ENCODE results near the gene SND1.

SND1 gene

GRCh38 chr7:127840226-127840951 is 188.4 kb downstream of the SND1 start:
- no peak for DNase-seq

DNA sequence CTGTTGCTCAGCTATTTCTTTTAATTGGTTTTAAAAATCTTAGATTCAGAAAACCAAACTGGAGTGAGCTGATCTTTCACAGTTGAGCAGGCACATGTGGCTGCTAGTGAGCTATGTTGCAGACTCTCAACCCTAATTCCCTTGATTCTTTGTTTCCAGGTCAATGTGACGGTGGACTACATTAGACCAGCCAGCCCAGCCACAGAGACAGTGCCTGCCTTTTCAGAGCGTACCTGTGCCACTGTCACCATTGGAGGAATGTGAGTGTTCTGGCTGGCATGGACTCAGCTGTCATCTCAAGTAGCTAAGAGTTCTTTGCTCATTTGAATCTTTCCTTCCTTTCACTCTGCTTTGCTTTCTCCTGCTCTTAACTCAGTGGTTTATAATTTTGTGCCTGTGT is 192.2 kb downstream of the SND1 start:
- no peak for DNase-seq

- DNase-seq = no peak
Measured at GRCh38 chr7:127844707-127845331, 192.8 kb downstream of the SND1 start.

- no peak for DNase-seq
Measured at GRCh38 chr7:127845522-127846214, 193.7 kb downstream of the SND1 start.

DNA sequence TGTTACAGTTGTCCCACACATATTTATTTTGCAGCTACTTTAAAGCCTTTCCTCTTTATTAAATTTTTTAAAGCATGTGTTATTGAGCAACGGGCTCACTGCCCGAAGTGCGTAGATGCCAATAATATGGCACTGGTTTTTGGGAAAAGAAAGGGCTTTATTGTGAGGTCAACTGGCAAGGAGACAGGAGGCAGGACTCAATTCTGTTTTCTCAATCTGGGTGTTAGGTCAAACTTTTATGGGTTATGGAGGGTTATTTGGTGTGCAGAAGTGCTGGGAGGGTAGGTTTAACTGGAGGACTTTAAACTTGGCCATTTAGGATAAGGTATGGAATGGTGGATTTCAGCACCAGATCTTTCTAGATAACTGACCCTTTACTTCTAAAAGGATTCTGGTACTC is 195.6 kb downstream of the SND1 start:
- DNase-seq = no peak

- DNase-seq = no peak
Measured at GRCh38 chr7:127848241-127848640, 196.2 kb downstream of the SND1 start.

- DNase-seq = no peak
Measured at GRCh38 chr7:127850195-127850594, 198.2 kb downstream of the SND1 start.

- no peak for DNase-seq
Measured at GRCh38 chr7:127854383-127854782, 202.4 kb downstream of the SND1 start.

DNA sequence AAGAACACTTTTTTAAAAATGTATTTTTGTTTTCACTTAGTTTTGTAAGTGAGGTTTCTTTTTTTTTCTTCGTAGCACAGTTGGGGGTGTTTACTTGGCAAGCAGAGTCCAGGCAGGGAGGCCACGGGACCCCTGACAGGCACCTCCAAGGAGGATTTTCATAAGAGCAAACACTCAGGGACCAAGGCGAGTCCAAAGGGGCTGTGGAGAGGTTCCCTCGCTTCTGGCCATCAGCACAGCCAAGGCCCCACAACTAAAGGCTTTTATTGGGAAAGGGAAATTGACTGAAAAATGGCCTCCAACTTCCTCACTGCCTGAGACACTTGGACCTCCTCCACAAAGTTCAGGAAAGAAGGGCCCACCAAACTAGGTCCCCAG is 205.5 kb downstream of the SND1 start:
- no peak for DNase-seq

- no peak for DNase-seq
Measured at GRCh38 chr7:127858091-127858914, 206.3 kb downstream of the SND1 start.

DNA sequence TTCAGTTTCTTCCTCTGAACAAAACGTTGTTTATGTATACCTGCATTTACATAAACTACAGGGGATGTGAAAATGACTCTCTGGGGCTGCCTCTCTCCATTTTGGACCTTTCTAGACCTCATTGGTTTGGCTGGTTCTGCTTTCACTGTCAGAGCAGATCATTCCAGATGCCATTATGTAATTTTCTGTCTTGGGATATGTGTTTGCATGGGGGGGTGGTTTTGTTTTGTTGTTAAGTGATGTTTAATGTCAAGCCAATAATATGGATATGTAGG is 206.9 kb downstream of the SND1 start:
- DNase-seq = no peak

DNA sequence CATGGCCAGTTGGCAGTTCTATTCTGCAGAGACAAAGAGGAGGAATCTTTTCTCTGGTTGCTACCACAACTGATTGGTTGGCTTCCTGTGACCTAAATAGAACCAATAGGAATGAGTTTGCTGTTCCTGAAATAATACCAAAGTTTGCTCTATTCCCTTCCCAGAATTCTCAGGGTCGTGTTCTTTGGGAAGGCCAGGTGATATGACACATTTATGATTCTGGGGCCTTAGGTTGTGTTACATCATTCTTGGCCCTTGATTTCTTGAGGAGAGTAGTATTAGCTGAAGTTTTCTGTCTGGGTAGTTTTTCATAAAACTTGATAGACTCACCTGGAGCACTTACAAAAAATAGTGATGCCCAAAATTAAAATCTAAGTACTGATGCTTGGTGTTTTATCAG is 207.3 kb downstream of the SND1 start:
- DNase-seq = no peak

DNA sequence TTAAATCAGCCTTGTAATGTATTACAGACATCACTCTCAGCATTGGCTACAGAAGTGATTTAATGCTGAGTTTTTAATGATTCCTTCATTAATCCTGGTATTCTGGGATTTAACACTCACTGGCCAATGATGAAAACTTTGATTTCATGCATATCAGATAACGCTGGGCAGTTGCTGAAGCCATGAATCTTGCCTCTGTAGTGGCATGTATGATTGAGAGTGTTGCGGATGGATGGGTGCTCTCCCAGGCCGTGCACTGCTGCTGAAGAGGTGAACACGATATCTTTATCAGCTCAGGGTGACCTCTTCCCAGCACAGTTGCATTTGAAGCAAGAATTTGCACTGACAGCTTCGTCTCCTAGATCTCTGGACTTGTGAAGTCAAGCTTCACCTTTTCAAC is 210.5 kb downstream of the SND1 start:
- no peak for DNase-seq

DNA sequence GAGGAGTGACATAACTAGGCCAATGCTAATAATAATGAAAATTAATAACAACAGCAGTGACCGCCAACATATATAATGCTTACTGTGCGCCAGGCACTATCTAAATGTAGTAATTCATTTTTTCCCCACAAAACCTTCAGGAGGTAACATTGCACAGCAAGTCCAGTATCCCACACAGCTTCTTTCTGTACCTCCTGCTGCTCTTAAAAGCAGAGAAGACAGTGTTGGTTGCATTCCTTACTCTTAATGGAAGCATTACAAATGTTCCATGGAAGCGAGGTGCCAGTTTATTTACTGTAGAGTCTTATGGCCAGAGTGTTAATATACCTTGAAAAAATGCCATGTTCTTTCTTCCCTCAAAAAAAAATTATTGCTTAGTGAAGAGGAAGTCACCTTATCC is 211.1 kb downstream of the SND1 start:
- no peak for DNase-seq

- peak; percentile 49 for DNase-seq
Measured at GRCh38 chr7:127865466-127865865, 213.5 kb downstream of the SND1 start.

DNA sequence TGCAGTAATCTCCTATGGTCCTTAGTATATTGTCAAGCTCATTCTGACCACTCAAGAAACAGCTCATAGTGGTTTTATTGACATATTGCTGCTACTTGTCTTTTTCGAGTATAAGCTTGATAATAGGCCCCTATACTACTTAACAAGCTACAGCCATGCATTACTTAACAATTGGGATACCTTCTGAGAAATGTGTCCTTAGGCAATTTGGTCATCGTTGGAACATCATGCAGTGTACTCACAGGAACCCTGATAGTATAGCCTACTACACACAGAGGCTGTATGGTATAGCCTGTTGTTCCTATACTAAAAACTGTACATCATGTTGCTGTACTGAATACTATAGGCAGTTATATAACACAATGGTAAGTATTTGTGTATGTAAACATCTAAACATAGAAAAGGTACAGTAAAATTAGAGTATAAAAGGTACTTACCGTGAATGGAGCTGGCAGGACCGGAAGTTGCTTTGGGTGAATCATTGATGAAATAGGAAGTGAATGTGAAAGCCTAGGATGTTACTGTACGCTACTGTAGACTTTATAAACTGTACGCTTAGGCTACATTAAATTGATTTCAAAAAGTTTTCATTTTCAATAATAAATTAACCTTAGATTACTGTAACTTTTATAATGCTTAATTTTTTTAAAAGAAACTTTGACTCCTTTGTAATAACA is 218.4 kb downstream of the SND1 start:
- peak; percentile 73 for DNase-seq

- DNase-seq = no peak
Measured at GRCh38 chr7:127871226-127871625, 219.2 kb downstream of the SND1 start.

DNA sequence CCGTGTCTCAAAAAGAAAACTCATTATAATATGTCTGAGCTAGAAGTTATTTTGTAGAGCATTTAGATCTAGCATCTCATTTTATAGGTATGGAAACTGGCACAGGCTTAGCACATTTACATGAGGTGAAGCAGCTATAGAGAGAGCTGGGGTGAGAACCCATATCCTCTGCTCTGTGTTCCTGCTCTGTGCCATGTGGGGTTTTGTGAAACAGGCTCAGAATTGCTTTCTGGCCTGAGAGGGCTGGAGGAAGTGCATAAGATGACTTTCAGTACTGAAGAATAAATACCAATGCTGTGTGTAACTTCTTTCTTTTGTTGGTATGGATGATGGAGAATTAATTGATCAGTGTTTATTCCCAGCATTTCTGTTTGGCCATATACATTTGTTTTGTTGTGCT is 220.1 kb downstream of the SND1 start:
- no peak for DNase-seq

DNA sequence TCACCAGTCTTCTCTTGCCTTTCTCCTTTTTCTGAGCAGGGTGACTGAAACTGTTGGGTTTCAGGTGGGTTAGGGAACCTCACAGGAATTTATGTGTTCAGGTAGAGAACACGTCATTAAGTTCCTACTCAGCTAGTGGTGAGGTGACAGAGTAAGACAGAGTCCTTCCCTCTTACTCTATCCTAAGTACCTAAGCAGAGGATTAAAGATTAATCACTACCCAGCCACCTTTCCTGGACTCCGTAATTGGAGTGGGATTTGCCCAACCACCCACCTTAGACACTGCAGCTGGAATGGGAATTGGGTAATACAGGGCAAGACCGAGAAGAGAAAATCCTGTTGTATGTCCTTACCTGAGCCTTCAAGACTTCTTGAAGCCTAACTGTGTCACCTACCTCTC is 221.2 kb downstream of the SND1 start:
- DNase-seq = no peak

DNA sequence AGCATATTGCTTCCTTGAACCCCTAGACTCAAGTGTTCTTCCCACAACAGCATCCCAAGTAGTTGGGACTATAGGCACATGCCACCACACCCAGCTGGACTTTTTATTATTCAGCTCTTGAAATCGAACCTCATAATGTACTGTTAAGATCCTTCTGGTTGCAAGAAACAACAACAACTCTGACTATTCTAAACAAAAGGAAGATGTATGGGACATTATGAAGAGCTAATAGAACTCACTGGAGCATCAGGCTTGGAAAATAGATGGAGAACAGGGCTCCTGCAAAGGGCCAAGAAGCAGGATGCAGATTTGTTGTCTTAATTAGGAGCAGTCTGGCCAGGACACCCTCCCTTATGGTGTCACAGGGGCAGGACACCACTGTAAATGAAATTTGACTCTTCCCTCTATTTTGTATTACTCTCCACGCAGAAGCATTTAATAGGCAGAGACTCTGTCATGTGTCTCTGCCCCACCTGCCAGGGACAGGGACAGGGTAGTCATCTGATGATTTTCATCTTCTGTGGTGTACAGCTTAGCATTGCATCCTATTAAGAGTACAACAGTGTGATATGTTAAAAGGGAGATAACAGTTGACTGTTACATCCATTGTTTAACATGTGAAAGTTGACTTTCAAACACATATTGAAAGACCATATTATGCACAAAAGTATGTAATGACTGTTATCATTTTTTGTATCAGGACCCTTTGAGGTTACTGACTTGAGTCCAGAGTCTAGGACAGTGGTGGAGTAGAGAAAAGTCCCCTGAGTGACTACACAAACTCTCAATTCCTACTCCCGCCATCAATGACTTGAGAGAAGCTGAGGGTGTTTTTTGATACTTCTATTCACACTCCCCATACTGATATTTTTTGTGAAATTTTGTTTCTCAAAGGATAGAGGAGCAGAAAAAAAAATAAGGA is 222.0 kb downstream of the SND1 start:
- DNase-seq = no peak

GRCh38 chr7:127874951-127875608 is 223.1 kb downstream of the SND1 start:
- DNase-seq = no peak
